Esophagus squamous epithelium (tissue), 5 donors: ENCODE data around the gene HSPA1L. TPM values are rescaled to one million over a fixed set of nuclear protein-coding genes. Genes with fewer than 3 reads are reported as not detected.
A peak's percentile ranks its signal among the peaks of the same experiment; 100 is the strongest.
"Not testable (repeated sequence)": the region's sequence is repeated elsewhere in the genome, so short reads cannot be mapped to it uniquely, and the experiment has no call there.

Experiments
- DNase-seq: peaks from one replicate; lab custom pipeline; 2025; lab: John Stamatoyannopoulos, UW
- H3K27ac ChIP-seq, 4 donors: fragments of 200-600 bp; sonication (generic); one replicate each; pipeline ENCODE4 v1.5.1; 2016 to 2019; ENCODE audit warnings: mild to moderate bottlenecking in 1 of 4
- H3K27me3 ChIP-seq, 4 donors: fragments of 200-600 bp; sonication (generic); 1 replicate in 3 of 4; 2 replicates in 1 of 4; pipeline versions ENCODE4 v1.5.1 to v1.6.0; 2017 to 2021; ENCODE audit warnings: antibody characterized with exemption in 1 of 4
- H3K36me3 ChIP-seq, 3 donors: fragments of 200-600 bp; sonication (generic); one replicate each; pipeline ENCODE4 v1.5.1; 2016 to 2019
- H3K4me1 ChIP-seq, 3 donors: fragments of 200-600 bp; sonication (generic); one replicate each; pipeline ENCODE4 v1.5.1; 2017 to 2019
- H3K4me3 ChIP-seq, 4 donors: fragments of 200-600 bp; sonication (generic); 1 replicate in 3 of 4; 2 replicates in 1 of 4; pipeline ENCODE4 v1.5.1; 2016 to 2019; ENCODE audit warnings: mild to moderate bottlenecking in 2 of 4, moderate library complexity in 1 of 4
- H3K9me3 ChIP-seq, 3 donors: fragments of 200-600 bp; sonication (generic); one replicate each; pipeline ENCODE4 v1.5.1; 2016 to 2019
- POLR2A ChIP-seq, 4 donors: fragments of 450-650 bp; IDR thresholded peaks; one replicate each; pipeline ENCODE4 v1.6.1; 2017; ENCODE audit warnings: antibody characterized with exemption in 4 of 4, mild to moderate bottlenecking in 4 of 4, moderate library complexity in 3 of 4
- WGBS, 2 donors: methylation state at CpG; one replicate each; pipeline ENCODE4 v1.1.5; 2018; 5-methylcytosine and 5-hydroxymethylcytosine counted together
- intact Hi-C: fragments of 100-400 bp; cut with DNase I; formaldehyde crosslinking; loops from one replicate; pipeline ENCODE4 v1.15.0; 2022
- total RNA-seq, 4 donors: library from RNA; depleted of rRNA; stranded (reverse); fragments of >200 nt; gene quantifications; one replicate each; pipeline ENCODE4 v1.1.0, GENCODE V29; 2016
- TF ChIP-seq, protein P1 (sequence below), 6 experiments: fragments of 450-650 bp in 4 of 6; fragments of 200-600 bp in 2 of 6; sonication (generic) in 2 of 6; IDR thresholded peaks; one replicate each; pipeline ENCODE4 v1.5.1; 2016 to 2019; ENCODE audit warnings: antibody characterized with exemption in 6 of 6, mild to moderate bottlenecking in 4 of 6, moderate library complexity in 4 of 6
- donor health status: DM: yes; HTN: yes; CAD: no.

The HSPA1L gene
- total RNA-seq, 4 donors from 2014 or later: 0.35 to 0.97 (median 0.57) TPM

GRCh38 chr6:31806470-31807272 lies 8.4 kb downstream of the HSPA1L start, which contains the start of gene LSM2:
Gene LSM2, minus strand, starts transcription at chr6:31806966. Its CDS starts 209 bp downstream, at chr6:31806757.
- Histone ChIP-seq H3K36me3 (peaks cover 0 to 22% (median 0%) of the 10 kb centered on the region in 3 donors), H3K27ac (peak within 1 kb of the TSS; percentile 85 to 98 (median 94)), H3K27me3 (no peaks in the 10 kb centered on the region), H3K4me3 (peak within 1 kb of the TSS; percentile 45 to 76 (median 62)), H3K4me1 (peaks cover 7 to 26% (median 16%) of the 10 kb centered on the region in 3 donors), H3K9me3 (no peaks in the 10 kb centered on the region)
- TF ChIP-seq, protein P1, sequence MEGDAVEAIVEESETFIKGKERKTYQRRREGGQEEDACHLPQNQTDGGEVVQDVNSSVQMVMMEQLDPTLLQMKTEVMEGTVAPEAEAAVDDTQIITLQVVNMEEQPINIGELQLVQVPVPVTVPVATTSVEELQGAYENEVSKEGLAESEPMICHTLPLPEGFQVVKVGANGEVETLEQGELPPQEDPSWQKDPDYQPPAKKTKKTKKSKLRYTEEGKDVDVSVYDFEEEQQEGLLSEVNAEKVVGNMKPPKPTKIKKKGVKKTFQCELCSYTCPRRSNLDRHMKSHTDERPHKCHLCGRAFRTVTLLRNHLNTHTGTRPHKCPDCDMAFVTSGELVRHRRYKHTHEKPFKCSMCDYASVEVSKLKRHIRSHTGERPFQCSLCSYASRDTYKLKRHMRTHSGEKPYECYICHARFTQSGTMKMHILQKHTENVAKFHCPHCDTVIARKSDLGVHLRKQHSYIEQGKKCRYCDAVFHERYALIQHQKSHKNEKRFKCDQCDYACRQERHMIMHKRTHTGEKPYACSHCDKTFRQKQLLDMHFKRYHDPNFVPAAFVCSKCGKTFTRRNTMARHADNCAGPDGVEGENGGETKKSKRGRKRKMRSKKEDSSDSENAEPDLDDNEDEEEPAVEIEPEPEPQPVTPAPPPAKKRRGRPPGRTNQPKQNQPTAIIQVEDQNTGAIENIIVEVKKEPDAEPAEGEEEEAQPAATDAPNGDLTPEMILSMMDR (IDR thresholded peaks at IDR 0.05): peak in 4 of 6 experiments; percentile 1 to 53 (median 26)
- peak in 3 of 4 donors; percentile 58 to 89 (median 78) for TF ChIP-seq POLR2A (IDR thresholded peaks at IDR 0.05)
- intact Hi-C loops: no loop called here
- 0 to 1% methylated on average over 17 to 29 of the region's 51 CpGs for WGBS, 2 donors
- peak; percentile 79 for DNase-seq

DNA sequence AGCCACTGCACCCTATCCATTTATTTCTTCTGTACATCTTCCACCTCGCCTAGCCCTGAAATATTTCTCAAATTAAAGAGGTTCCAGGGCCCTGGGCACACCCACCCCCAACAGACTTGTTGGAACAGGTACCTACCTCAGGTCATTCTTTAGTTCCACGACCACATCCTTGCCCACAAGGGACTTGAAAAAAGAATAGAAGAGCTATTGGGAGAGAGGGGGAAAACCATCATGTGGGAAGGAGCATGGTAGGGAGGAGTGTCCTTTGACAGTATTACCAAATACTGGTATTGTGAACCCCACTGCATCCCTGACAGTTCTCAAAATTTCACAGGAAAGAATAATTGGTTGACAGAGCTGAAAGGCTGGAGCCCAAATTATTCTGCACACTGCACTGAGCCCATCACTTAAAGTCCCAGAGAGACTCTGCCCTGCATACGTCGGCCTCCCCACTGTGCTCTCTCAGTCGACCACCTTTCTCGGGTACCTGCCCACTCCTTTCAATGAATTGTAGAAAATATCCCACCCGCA lies 9.1 kb downstream of the HSPA1L start:
- DNase-seq: no peak
- peaks cover 7 to 26% (median 16%) of the 10 kb centered on the region in 3 donors for H3K4me1 ChIP-seq
- H3K36me3 ChIP-seq: peaks cover 0 to 29% (median 0%) of the 10 kb centered on the region in 3 donors
- TF ChIP-seq, protein P1 (IDR thresholded peaks at IDR 0.05): no peak
- no peak for TF ChIP-seq POLR2A (IDR thresholded peaks at IDR 0.05)
- intact Hi-C loops: no loop called here
- H3K27ac ChIP-seq: peak overlapping the region; percentile 85 to 98 (median 94)
- H3K9me3 ChIP-seq: no peaks in the 10 kb centered on the region
- 6 to 8% methylated on average over 7 of the region's 7 CpGs for WGBS, 2 donors
- H3K4me3 ChIP-seq: peak overlapping the region; percentile 45 to 76 (median 62)
- no peaks in the 10 kb centered on the region for H3K27me3 ChIP-seq

GRCh38 chr6:31801031-31801927 lies 13.8 kb downstream of the HSPA1L start:
- H3K27ac ChIP-seq, intact Hi-C loops, DNase-seq, H3K27me3 ChIP-seq, H3K4me3 ChIP-seq, H3K9me3 ChIP-seq: not testable (repeated sequence)
- whole genome bisulfite sequencing, 2 donors: 91 to 92% methylated on average over 8 of the region's 8 CpGs
- peaks cover 0 to 42% (median 0%) of the 10 kb centered on the region in 3 donors for H3K36me3 ChIP-seq
- peaks cover 8 to 34% (median 13%) of the 10 kb centered on the region in 3 donors for H3K4me1 ChIP-seq

GRCh38 chr6:31799781-31800180 lies 15.3 kb downstream of the HSPA1L start:
- 86 to 88% methylated on average over 11 to 12 of the region's 12 CpGs for WGBS, 2 donors
- Histone ChIP-seq H3K36me3 (peaks cover 0 to 42% (median 0%) of the 10 kb centered on the region in 3 donors), H3K4me1 (peaks cover 3 to 27% (median 8%) of the 10 kb centered on the region in 3 donors), H3K27me3 (no peaks in the 10 kb centered on the region), H3K27ac (no peak overlapping the region), H3K4me3 (no peak overlapping the region), H3K9me3 (no peaks in the 10 kb centered on the region)
- TF ChIP-seq, protein P1 (IDR thresholded peaks at IDR 0.05): no peak
- no peak for TF ChIP-seq POLR2A (IDR thresholded peaks at IDR 0.05)
- intact Hi-C loops: no loop called here
- no peak for DNase-seq

DNA sequence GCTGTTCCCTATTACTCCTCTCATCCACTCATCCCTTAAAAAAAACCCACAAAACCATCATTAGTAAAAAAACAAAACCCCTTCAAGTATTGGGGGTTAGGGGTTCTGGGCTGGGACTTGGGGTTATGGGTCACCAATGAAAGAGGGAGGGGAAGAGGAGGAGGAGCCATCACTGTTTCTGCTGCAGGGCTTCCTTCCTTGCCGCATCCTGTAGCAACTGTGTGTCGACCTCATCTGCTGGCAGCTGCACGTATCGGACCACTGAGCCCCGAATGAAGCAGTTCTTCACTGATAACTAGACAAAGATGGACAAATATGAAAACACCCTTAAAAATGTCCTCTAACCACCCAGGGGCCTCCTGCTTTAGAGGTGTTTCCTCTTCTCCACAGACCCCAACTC lies 17.5 kb downstream of the HSPA1L start:
- no peak for DNase-seq
- 80% methylated on average over 5 of the region's 5 CpGs for WGBS, 2 donors
- TF ChIP-seq, protein P1 (IDR thresholded peaks at IDR 0.05): no peak
- TF ChIP-seq POLR2A (IDR thresholded peaks at IDR 0.05): no peak
- peak overlapping the region; percentile 5 to 98 (median 72) for H3K27ac ChIP-seq
- no peaks in the 10 kb centered on the region for H3K27me3 ChIP-seq
- H3K9me3 ChIP-seq: no peaks in the 10 kb centered on the region
- intact Hi-C loops: no loop called here
- no peak overlapping the region for H3K4me3 ChIP-seq
- peaks cover 3 to 46% (median 16%) of the 10 kb centered on the region in 3 donors for H3K4me1 ChIP-seq
- peaks cover 0 to 33% (median 0%) of the 10 kb centered on the region in 3 donors for H3K36me3 ChIP-seq
